ENCODE results near the gene MPZL3. TPM values are rescaled to one million over a fixed set of nuclear protein-coding genes. Genes with fewer than 3 reads are reported as not detected.
"Not testable (repeated sequence)": the region's sequence is repeated elsewhere in the genome, so short reads cannot be mapped to it uniquely, and the experiment has no call there.

MPZL3 gene
- total and polyA plus RNA-seq, 12 donors, result 1.7 to 4.2 (median 2.4) TPM

DNA sequence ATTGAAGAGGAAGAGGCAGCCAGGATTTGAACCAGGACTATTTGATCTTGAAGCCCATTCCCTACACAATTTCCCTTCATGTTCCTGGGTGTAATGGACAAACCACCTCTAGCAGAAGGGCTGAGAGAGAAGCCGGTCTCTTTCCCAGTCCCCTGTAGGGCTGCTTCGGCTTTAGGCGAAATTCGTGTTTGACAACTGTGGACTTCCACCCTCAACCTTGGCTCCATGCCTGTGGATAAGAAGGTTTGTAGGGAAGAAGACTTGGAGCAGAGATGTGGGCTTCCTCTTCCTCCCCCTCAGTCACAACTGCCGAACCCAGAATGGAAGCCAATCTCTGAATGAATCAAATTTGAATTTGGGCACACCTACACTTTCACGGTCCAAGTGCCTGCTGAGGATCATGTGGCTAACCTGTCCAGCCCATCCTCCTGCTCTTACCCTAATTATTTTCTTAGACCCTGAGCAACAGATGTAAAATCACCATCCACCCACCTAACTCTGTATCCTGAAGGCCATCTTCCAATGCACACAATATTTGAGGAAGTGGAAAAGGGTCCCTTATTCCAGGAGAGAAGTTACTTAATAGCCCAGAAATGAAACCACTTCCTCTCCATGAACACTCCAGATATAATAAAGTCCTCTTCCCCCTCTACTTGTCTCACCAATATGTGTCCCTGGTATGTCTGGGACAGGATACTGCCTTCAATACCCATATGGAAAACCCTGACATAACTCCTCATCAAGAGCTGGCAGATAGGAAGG is 65.6 kb downstream of the MPZL3 start:
- Histone ChIP-seq H3K36me3 (no peaks in the 10 kb centered on the region), H3K9me3 (peaks cover 0 to 8% (median 0%) of the 10 kb centered on the region in 11 donors), H3K4me3 (no peak overlapping the region), H3K27ac (no peak overlapping the region), H3K4me1 (peaks cover 0 to 38% (median 0%) of the 10 kb centered on the region in 9 donors), H3K27me3 (peaks cover 0 to 14% (median 4%) of the 10 kb centered on the region in 7 donors)
- 54 to 72% methylated on average over 6 of the region's 6 CpGs for WGBS, 2 donors
- TF ChIP-seq, protein P1, sequence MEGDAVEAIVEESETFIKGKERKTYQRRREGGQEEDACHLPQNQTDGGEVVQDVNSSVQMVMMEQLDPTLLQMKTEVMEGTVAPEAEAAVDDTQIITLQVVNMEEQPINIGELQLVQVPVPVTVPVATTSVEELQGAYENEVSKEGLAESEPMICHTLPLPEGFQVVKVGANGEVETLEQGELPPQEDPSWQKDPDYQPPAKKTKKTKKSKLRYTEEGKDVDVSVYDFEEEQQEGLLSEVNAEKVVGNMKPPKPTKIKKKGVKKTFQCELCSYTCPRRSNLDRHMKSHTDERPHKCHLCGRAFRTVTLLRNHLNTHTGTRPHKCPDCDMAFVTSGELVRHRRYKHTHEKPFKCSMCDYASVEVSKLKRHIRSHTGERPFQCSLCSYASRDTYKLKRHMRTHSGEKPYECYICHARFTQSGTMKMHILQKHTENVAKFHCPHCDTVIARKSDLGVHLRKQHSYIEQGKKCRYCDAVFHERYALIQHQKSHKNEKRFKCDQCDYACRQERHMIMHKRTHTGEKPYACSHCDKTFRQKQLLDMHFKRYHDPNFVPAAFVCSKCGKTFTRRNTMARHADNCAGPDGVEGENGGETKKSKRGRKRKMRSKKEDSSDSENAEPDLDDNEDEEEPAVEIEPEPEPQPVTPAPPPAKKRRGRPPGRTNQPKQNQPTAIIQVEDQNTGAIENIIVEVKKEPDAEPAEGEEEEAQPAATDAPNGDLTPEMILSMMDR (IDR thresholded peaks at IDR 0.05), result no peak
- intact Hi-C loops (cut with DNase I), result no loop called here
- ATAC-seq (no peak), DNase-seq (no peak)

DNA sequence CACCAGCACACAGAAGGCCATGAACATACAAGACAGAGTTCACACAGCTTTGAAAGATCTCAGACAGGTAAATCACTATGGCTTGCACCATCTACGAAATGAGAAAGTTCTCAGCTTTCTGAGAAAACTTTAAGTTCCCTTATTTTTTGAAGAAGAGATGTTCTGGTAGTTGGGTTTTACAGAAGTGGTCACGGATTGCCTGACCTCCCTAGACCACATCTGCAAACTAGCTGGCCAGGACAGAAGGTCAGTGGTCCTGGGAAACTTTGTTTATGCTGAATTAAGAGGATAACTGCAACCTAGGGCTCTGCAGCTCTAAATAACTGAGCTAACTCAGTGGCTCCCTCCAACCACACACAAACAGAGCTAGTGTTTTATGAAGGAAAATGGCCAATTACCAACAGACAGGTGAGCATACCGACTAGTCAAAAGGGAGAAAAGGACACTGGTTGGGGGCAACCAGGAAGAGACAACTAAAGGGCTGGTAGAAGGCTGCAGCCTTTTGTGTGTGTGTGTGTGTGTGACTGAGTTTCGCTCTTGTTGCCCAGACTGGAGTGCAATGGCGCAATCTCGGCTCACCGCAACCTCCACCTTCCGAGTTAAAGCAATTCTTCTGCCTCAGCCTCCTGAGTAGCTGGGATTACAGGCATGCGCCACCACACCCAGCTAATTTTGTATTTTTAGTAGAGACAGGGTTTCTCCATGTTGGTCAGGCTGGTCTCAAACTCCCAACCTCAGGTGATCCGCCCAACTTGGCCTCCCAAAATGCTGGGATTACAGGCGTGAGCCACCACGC is 67.2 kb downstream of the MPZL3 start:
- H3K36me3 ChIP-seq, result no peaks in the 10 kb centered on the region
- intact Hi-C loops (cut with DNase I), result loop anchor here in 1 of 10 donors (5.0 kb wide), 1 partner anchor 38 kb away; no protein-coding TSS in a partner anchor
- peaks cover 0 to 49% (median 9%) of the 10 kb centered on the region in 9 donors for H3K4me1 ChIP-seq
- H3K27me3 ChIP-seq, result peaks cover 0 to 19% (median 4%) of the 10 kb centered on the region in 7 donors
- TF ChIP-seq, protein P1 (IDR thresholded peaks at IDR 0.05), result no peak
- 89 to 91% methylated on average over 12 of the region's 12 CpGs for WGBS, 2 donors
- no peak overlapping the region for H3K4me3 ChIP-seq
- H3K27ac ChIP-seq, result no peak overlapping the region
- ATAC-seq, result no peak
- no peaks in the 10 kb centered on the region for H3K9me3 ChIP-seq
- no peak for DNase-seq

DNA sequence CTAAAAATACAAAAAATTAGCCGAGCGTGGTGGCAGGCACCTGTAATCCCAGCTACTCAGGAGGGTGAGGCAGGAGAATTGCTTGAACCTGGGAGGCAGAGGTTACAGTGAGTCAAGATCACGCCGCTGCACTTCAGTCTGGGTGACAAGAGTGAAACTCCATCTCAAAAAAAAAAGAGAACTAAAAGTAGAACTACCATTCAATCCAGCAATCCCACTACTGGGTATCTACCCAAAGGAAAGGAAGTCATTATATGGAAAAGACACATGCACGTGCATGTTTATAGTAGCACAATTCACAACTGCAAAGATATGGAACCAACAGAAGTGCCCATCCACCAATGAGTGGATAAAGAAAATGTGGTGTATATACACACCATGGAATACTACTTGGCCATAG is 68.5 kb downstream of the MPZL3 start:
- WGBS, 2 donors, result 90 to 93% methylated on average over 5 of the region's 5 CpGs

DNA sequence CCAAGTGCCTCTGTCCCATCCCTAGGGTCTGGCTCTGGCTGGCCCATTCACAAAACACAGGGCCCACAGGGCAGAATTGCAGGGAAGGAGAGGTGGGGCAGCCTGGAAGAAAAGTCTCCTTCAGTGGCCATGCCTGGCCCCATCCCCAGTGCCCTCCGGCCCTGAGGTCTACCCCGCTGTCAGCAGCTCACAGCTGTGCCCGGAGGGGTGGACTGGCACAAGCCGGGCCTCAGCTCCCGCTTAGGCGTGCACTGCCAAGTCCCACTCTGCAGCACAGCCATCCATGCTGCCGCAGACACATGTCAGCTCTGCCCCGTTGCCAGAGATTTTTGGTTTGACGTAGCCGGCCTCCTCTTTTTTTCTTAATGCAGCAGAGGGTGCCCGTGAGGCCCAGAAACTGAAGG is 71.9 kb downstream of the MPZL3 start:
- WGBS, 2 donors, result 6 to 16% methylated on average over 11 of the region's 11 CpGs
- Histone ChIP-seq H3K4me1 (peaks cover 0 to 36% (median 13%) of the 10 kb centered on the region in 9 donors), H3K36me3 (no peaks in the 10 kb centered on the region), H3K27me3 (peaks cover 0 to 8% (median 0%) of the 10 kb centered on the region in 7 donors), H3K4me3 (peak overlapping the region in 2 of 10 donors; percentile 13 to 25), H3K27ac (peak overlapping the region; percentile 26 to 86 (median 61)), H3K9me3 (no peaks in the 10 kb centered on the region)
- DNase-seq (peak; percentile 83 to 86), ATAC-seq (peak; percentile 90 to 98 (median 94))
- TF ChIP-seq, protein P1 (IDR thresholded peaks at IDR 0.05), result peak in 2 of 9 donors; percentile 32 to 36
- intact Hi-C loops (cut with DNase I), result loop anchor here in 1 of 10 donors (5.0 kb wide), 1 partner anchor 33 kb away; no protein-coding TSS in a partner anchor

More for the DNA sequence above, 68.5 kb downstream of the MPZL3 start:
- not testable (repeated sequence) for H3K27ac ChIP-seq, H3K36me3 ChIP-seq, H3K9me3 ChIP-seq, DNase-seq, H3K4me3 ChIP-seq, ATAC-seq
- Histone ChIP-seq H3K4me1 (peaks cover 0 to 52% (median 13%) of the 10 kb centered on the region in 9 donors), H3K27me3 (peaks cover 0 to 18% (median 0%) of the 10 kb centered on the region in 7 donors)
- intact Hi-C loops (cut with DNase I), result loop anchor here in 1 of 10 donors (5.0 kb wide), 1 partner anchor 36 kb away; no protein-coding TSS in a partner anchor
